ENCODE results near the gene PTBP1.
A peak's percentile ranks its signal among the peaks of the same experiment; 100 is the strongest.

Gene PTBP1

GRCh38 chr19:796692-797527 is at the start of gene PTBP1:
Gene PTBP1 (plus strand): TSS chr19:797452. CDS start chr19:797498, 46 bp downstream.
- peak; percentile 100 for DNase-seq

DNA sequence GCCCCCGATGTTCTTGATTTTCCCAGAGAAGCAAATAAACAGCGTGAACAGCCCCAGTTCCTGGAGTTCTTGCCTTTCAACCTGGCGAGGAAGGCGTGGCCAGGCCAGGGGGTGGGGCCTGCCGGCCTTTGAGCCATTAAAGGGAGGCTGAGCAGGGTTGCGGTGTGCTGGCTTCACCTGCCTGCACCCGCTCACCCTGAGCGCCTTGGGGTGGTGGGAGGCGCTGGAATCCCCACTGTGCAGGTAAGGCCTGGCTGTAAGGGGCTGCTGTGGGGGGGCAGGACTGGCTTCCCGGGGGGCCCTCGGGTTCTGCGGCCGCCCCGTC is 49.0 kb upstream of the PTBP1 start:
- DNase-seq: no peak

DNA sequence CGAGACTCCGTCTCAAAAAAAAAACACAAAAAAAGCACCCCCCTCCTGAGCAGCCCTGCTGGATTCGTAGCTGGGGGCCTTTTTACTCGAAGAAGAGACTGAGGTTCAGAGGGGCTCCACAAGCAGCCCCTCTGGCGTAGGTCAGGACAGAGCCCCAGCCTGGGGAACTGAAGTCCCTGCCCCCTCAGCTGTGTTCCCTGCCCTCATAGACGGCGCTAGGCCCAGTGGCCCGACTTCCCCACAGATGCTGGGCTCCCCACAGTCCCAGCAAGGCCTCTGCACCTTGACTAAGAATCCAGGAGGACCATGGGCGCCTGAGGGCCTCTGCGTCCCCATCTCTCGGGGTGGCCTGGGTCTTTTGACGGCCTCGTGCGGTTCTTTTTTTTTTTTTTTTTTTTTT is 47.4 kb upstream of the PTBP1 start:
- DNase-seq: no peak

DNA sequence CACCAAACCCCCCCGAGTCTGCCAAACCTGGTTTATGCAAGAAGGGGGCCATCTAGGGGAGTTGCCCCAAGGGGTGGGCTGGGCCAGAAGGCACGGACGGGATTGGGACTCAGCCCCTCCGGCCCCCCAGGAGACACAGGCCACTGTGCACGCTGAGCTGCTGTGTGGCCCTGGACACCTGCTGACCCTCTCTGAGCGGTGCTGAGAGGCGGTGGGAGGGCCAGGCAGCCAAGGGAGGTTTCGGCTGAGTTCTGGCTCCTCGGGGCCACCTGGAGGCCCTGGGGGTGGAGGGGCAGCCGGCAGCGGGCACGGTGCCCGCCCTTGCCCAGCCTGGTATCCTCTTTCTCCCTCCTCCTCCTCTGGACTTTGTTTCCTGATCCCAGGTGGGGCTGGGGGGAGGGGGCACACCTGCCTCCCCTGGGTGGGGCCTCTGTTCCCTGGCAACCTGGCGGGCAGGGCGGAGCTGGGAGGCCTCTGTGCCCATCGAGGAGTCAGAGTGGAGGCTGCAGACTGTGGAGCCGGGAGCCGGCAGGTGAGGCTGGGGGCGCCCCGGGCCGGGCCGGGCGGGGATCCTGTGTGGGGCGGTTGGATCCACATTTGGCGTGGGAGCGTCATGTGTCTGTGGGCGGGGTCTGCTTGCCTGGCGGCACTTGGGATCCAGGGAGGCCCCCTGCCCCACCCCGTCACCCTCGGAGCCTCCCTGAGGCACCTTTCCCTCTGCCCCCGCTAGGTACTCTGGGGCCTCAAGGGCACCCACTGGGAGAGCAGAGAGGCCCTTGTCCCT is 46.4 kb upstream of the PTBP1 start, which contains the start of gene MISP:
Gene MISP, plus strand, starts transcription at position 473 of the 784 bp plus-strand sequence. CDS start 5,835 bp downstream, outside the sequence.
- DNase-seq: no peak

DNA sequence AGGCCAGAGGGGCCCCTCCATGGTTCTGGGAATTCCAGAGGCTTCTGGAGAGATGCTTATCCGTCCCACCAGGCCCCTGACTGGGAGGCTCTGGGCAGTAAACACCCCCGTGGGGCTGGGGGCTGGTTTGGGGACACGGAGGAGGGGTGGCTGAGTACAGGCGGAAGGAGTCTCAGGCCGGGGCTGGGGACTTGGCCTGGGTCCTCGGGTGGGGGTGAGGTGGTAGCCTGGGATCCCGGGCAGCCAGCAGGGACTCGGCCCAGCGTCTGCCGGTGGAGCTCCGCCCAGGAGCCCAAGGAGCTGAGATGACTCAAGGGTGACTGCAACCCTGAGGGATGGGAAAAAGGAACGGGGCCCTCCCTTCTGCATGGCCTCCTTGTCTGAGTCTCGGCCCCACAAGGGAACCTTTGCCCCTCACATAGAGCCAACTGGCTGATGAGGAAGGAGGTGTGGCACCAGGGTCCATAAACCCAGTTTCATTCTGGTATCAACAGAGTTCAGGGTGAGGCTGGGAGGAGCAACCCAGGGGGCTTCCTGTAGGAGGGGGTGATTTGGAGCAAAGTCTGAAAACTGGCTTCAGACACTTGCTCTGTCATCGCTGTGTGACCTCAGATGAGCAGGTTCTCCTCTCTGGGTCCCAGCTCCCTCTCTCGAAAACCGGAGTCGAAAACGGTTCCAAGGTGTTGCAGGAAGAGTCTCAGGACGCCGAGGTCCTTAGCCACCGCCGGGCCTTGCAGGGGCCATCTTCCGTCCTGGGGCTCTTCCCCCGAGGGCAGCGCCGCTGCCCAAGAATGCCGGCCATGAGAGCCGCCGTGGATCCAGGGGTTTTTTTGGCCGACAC is 45.5 kb upstream of the PTBP1 start:
- no peak for DNase-seq

DNA sequence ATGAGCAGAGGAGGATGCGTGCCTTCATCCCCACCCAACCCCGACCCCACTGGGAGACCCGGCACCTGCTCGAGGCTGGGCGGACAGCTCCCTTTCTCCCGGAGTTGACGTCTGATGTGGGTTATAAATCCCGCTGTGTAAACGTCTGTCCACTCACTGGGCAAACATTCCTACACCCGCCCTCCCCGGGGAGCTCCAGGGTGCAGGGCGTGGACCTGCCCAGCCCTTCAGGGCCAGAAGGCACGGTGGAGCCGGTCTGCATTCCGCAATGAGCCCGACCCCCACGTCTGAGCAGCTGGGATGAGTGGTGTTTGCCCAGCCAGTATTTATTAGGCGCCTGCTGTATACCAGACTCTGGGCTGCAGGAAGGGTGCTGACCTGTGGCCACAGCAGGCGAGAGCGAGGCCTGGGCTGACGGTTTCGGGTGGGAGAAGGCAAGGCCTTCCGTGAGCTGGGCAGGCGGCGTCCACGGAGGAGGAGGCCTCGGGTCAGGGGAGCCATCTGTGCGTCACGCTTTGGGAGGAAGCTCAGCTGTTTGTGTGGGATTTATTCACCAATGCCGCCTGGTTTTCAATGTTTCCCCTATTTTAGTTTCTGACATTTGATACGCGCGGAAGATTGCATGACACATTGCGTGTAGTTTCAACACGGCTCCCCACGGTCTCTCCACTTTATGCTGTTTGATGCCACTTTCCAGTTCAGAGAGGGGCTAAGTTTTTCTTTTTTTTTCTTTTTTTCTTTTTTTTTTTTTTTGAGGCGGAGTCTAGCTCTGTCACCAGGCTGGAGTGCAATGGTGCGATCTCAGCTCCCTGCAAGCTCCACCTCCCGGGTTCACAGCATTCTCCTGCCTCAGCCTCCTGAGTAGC is 44.4 kb upstream of the PTBP1 start:
- peak; percentile 21 for DNase-seq

DNA sequence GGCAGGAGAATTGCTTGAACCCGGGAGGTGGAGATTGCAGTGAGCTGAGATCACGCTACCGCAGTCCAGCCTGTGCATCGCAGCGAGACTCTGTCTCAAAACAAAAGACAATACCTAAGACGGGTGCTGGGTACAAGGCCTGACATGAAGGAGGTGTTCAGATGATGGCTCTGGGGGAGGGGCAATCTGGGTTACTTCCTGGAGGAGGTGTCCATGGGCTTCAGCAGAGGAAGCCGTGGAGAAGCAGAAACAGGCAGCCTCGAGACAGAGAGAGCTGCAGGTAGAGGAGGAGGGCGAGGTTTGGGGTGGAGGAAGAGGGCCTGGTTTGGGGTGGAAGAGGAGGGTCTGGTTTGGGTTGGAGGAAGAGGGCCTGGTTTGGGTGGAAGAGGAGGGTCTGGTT is 42.7 kb upstream of the PTBP1 start:
- DNase-seq: no peak

DNA sequence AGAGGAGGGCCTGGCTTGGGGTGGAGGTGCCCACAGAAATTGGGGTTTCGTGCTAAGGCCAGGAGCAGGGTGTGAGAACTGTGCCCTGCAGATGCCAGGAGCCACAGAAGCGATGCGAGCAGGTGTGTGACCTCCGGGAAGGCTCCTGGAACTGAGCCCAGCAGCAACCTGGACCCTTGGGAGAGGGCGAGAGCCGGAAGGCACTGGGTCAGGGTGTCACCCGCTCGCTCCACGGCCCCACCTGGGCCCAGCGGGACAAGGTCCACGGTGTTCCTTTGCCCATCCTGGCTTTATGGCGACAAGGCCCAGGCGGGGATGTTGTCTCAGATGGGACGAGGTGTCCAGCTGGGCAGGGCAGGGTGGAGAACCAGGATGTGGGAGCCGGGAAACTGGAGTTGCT is 42.2 kb upstream of the PTBP1 start:
- DNase-seq: no peak

DNA sequence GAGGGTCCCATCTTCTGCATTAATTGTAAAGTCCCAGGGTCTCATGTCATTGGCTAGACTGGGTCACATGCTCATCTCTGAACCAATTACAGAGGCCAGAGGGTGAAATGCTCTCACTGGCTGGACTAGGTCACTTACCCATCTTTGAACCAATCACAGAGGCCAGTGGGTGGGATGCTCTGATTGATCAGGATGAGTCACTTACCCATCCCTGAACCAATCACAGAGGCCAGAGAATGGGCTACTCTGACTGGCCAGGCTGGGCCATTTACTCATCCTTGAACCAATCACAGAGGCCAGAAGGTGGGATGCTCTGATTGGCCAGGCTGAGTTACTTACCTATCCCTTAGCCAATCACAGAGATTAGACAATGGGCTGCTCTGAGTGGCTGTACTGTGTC is 41.0 kb upstream of the PTBP1 start:
- DNase-seq: peak; percentile 57

GRCh38 chr19:756821-757688 is 40.2 kb upstream of the PTBP1 start:
- DNase-seq: no peak

GRCh38 chr19:757811-758668 is 39.2 kb upstream of the PTBP1 start:
- DNase-seq: no peak

GRCh38 chr19:763181-763580 is 34.1 kb upstream of the PTBP1 start:
- no peak for DNase-seq

DNA sequence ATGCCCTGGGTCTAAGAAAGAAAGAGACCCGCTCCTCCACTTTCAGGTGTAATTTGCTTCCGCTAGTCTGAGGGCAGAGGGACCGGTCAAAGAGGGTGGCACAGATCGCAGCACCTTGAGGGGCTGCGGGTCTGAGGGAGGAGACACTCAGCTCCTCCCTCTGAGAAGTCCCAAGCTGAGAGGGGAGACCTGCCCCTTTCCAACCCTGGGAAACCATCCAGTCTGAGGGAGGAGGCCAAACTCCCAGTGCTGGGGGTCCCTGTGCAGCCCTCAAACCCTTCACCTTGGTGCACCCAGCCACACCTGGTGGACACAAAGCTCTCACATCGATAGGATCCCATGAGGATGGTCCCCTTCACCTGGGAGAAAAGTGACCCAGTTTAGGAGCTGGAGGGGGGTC is 33.4 kb upstream of the PTBP1 start:
- no peak for DNase-seq

DNA sequence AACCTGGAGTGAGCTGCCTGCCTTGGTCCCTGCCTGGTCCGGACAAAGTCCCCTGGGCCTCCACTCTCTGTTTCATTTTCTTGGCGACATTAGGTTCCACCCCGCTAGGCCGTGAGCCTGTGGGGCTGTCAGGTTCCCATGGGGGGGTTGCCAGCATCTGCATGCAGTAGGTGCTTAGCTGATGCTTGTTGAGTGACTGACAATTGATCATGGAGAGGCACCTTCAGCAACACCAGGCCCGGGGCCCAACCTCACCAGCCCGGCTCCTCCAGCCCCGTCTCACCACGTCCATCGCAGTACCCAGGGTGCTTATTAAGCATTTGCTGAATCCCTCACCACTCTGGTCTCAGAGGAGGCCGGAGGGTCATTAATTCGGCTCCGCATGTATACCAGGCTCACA is 33.0 kb upstream of the PTBP1 start:
- no peak for DNase-seq

DNA sequence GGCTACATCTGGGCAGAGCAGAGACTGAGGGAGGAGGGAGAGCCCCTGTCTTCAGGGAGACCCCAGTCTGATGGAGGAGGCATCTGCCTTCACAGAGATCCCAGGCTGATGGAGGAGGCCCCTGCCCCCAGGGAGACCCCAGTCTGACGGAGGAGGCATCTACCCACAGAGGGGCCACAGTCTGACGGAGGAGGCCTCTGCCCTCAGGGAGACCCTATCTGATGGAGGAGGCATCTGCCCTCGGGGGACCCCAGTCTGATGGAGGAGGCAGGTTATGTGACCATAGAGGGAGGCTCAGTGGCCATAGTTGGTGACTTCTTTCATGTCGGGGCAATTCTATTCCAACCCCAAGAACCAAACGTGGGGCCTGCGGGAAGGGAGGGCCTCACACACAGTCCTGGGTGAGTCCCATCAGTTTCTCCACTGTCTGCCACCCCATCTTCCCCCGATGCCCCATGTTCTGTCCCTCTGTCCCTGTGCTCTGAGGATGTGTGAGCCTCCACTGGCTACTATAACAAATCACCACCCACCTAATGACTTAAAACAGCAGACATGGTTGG is 32.0 kb upstream of the PTBP1 start:
- no peak for DNase-seq

GRCh38 chr19:768424-768823 is 28.8 kb upstream of the PTBP1 start:
- DNase-seq: no peak

GRCh38 chr19:769616-770015 is 27.6 kb upstream of the PTBP1 start:
- DNase-seq: no peak

- peak; percentile 87 for DNase-seq
These were observed 25.9 kb upstream of the PTBP1 start for GRCh38 chr19:771332-771785.

DNA sequence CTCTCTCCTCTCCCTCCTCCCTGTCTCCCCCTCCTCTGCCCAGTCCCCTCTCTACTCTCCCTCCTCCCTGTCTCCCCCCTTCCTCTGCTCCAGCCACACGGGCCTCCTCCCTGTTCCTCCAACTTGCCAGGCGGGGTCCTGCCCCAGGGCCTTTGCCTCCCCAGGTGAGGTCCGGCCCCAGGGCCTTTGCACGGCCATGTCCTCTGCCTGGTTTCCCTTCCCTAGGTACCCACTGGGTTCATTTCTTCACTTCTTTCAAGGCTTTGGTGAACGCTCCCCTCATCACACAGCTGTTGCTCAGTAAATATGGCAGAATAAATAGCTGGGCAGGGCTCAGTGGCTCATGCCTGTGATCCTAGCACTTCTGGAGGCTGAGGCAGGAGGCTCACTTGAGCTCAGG is 25.2 kb upstream of the PTBP1 start:
- no peak for DNase-seq
